Kidney epithelial cell (primary cell): Measurements from ENCODE around the gene LYST. TPM values are rescaled to one million over a fixed set of nuclear protein-coding genes. Genes with fewer than 3 reads are reported as not detected.
"Not testable (repeated sequence)": the region's sequence is repeated elsewhere in the genome, so short reads cannot be mapped to it uniquely, and the experiment has no call there.

Experiments used
- DNase-seq: peaks from one replicate; pipeline ENCODE4 v3.0.0-alpha.2; 2010; ENCODE audit warnings: low read depth
- H3K27me3 ChIP-seq: 2 replicates; pipeline ENCODE4 v1.6.0; 2011; ENCODE audit warnings: low read length; ENCODE audit not compliant: control insufficient read depth, insufficient read depth
- H3K36me3 ChIP-seq: 2 replicates; pipeline ENCODE4 v1.5.1; 2011; ENCODE audit warnings: low read length; ENCODE audit not compliant: control insufficient read depth, insufficient read depth
- H3K4me3 ChIP-seq: 2 replicates; pipeline ENCODE4 v1.5.1; 2011; ENCODE audit warnings: low read depth, mild to moderate bottlenecking, control low read depth, low read length
- total RNA-seq: library from RNA; depleted of rRNA; stranded (reverse); fragments of >200 nt; gene quantifications from 2 replicates; pipeline ENCODE4 v1.2.3, GENCODE V29; 2015
- TF ChIP-seq, protein P1 (sequence below): IDR thresholded peaks from 2 replicates; pipeline ENCODE4 v1.5.1; 2011; ENCODE audit warnings: mild to moderate bottlenecking, moderate library complexity, low read length, control low read depth, inconsistent platforms; ENCODE audit not compliant: insufficient read depth, poor library complexity, severe bottlenecking

The LYST gene
- total RNA-seq, 1 donor from 2014 or later, result 12.7 TPM

DNA sequence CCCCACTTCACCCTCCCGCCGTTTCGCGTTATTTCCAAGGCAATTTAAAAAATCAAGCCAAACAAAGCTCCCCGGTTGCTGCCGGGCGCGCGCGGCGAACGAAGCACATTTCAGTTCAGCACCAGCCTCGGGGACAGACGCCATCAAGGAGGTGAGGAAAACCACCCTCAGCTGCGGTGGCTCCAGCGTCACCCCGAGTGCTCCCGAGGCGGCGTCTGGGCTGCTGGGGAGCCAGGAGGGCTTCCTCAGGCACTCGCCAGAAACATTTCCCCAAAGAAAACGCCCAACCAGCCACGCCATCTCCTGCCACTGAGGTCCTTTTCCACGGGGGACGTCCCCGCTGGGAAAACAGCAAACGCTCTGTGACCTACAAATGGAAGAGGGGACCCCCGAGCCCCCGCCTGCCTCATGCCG, 217.7 kb downstream of the LYST start:
- TF ChIP-seq, protein P1, sequence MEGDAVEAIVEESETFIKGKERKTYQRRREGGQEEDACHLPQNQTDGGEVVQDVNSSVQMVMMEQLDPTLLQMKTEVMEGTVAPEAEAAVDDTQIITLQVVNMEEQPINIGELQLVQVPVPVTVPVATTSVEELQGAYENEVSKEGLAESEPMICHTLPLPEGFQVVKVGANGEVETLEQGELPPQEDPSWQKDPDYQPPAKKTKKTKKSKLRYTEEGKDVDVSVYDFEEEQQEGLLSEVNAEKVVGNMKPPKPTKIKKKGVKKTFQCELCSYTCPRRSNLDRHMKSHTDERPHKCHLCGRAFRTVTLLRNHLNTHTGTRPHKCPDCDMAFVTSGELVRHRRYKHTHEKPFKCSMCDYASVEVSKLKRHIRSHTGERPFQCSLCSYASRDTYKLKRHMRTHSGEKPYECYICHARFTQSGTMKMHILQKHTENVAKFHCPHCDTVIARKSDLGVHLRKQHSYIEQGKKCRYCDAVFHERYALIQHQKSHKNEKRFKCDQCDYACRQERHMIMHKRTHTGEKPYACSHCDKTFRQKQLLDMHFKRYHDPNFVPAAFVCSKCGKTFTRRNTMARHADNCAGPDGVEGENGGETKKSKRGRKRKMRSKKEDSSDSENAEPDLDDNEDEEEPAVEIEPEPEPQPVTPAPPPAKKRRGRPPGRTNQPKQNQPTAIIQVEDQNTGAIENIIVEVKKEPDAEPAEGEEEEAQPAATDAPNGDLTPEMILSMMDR, result no peak
- H3K4me3 ChIP-seq, result peak overlapping the region; percentile 38
- peaks cover 40% of the 10 kb centered on the region for H3K27me3 ChIP-seq
- no peak for DNase-seq
- H3K36me3 ChIP-seq, result no peaks in the 10 kb centered on the region

DNA sequence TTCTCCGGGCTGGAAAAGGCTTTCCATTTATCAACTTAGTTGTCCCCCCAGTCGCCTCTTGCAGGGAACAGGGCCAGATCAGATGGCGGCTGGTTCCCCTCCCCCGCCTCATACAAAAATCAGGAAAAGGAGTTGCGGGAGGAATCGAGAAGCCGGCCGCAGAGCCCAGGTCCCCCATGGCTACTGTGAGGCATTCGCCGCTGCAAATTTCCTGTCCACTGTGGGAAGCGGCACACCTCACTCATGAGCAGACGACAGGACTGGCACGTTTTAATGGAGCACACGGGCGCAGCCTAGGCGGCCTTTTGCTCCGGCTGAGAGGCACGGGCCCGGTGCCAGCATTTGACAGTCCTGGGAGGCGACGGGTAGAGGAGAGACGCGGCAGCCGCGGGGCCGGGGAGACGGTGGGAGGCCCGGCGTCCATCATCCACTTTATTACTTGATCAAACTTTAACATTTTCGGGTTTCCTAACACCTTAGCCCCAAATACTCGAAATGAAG, 218.2 kb downstream of the LYST start:
- no peak for DNase-seq
- Histone ChIP-seq H3K4me3 (no peak overlapping the region), H3K27me3 (peaks cover 40% of the 10 kb centered on the region), H3K36me3 (no peaks in the 10 kb centered on the region)
- TF ChIP-seq, protein P1, result no peak

DNA sequence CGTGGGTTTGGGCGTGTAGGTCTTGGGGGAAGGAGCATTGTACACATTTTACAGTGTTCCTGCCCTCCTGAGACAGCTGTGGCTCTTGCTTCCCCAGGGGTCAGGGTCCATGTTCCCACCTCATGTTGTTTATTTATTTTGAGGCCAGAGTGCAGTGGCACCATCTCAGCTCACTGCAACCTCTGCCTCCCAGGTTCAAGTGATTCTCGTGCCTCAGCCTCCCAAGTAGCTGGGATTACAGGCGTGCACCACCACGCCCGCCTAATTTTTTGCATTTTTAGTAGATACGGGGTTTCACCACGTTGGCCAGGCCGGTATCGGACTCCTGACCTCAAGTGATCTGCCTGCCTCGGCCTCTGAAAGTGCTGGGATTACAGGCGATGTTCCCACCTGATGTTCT, 219.2 kb downstream of the LYST start:
- not testable (repeated sequence) for DNase-seq, H3K36me3 ChIP-seq, H3K4me3 ChIP-seq
- H3K27me3 ChIP-seq, result peaks cover 40% of the 10 kb centered on the region

DNA sequence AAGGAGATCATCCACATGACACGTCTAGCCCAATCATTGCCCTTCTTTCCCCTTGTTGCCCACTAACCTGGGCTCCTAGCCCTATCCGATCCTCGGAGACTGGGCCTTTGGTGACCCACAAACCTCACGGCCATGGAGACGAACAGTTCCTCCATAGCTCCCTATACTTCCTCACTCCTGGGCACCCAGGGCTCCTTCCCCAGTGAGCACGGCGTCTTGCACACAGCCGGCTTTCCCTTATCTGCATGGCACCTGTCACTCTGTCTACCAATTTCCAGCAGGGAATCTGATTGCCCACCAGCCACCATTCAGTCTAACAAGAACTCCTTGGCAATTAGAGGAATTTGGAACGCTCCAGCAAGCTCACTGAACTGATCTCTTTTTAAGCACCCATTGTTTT, 220.2 kb downstream of the LYST start:
- TF ChIP-seq, protein P1, result no peak

DNA sequence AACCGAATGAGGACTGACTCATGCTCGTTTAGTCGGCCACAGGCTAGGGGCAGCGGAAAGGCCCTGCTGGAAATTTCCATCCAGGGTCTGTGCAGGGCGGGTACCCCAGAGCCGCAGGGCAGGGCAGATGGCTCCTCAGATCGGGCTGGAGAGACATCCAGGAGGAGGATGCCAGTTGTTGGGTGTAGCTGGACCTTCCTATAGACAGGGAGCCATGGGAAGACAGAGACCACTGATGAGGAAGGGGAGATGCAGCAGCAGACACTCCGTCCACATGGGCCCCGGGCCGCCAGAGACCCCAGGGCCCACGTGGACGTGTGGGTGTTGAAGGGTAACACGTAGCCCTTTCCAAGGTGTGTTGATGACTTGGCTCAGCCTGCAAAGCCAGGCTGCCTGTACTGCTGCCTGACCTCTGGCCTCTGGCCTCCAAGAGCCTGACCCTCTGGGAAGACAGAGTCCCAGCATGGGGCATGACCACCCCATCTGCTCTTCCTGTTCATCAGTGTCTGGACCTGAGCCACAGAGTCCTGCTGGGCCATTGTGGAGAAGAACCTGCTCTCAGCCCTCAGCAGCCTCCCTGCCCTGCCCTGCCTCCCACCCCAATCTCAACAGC, 221.9 kb downstream of the LYST start:
- peaks cover 22% of the 10 kb centered on the region for H3K27me3 ChIP-seq
- H3K36me3 ChIP-seq, result no peaks in the 10 kb centered on the region
- no peak overlapping the region for H3K4me3 ChIP-seq
- no peak for DNase-seq
- TF ChIP-seq, protein P1, result no peak

More for the DNA sequence above, 220.2 kb downstream of the LYST start:
- no peaks in the 10 kb centered on the region for H3K36me3 ChIP-seq
- no peak overlapping the region for H3K4me3 ChIP-seq
- peaks cover 35% of the 10 kb centered on the region for H3K27me3 ChIP-seq
- DNase-seq, result no peak

DNA sequence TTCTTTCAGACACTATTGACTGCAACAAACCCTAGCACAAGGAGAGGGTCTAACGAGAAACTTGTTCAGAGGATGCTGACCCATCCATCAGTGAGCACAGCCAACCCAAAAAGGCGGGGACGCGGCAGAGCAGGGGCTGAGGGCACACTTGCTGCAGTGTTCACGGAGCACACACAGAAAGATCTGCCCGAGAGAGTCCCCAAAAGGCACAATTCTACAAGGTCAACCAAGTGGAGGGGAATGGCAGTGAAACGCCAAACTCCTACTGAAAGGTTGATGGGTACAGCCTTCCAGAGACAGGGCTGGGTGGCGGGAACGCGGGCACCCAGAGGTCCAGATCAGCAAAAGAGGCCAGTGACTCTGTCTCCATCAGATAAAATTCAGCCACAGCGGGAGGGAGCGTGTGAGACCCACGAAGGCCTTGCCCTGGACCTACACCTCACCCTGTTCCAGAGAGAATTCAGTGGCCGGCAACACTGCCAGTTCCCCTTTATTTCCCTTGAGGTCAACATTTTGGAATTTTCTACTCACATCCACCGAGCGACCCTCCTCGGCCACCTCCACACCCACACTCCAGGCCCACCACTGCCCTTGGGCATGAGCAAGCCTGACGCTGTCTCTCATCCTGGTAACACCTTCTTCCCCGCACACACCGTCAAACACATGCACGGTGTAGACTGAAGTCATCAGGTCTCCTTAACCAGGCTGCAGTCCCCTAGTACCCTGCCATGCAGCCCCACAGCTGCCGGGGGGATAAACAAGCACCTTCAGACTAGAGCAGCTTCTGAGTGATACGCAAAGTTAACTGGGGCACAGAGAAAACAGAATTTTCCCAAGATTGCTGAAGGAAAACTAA, 222.6 kb downstream of the LYST start:
- Histone ChIP-seq H3K36me3 (no peaks in the 10 kb centered on the region), H3K27me3 (peaks cover 18% of the 10 kb centered on the region), H3K4me3 (no peak overlapping the region)
- TF ChIP-seq, protein P1, result no peak
- no peak for DNase-seq
